Muscle layer of colon (tissue), 2 donors: ENCODE results near the gene DUS2.
A peak's percentile ranks its signal among the peaks of the same experiment; 100 is the strongest.

Experiments
- H3K27ac ChIP-seq: one replicate; pipeline ENCODE4 v1.7.0; 2013; ENCODE audit warnings: low read depth, mild to moderate bottlenecking, low read length, moderate library complexity
- H3K27me3 ChIP-seq, 2 donors: one replicate each; pipeline ENCODE4 v1.7.0; 2013; ENCODE audit warnings: low read length in 2 of 2, mild to moderate bottlenecking in 2 of 2; ENCODE audit not compliant: insufficient read depth in 2 of 2, control insufficient read depth in 1 of 2
- H3K36me3 ChIP-seq: one replicate; pipeline ENCODE4 v1.7.0; 2013; ENCODE audit warnings: mild to moderate bottlenecking, low read length; ENCODE audit not compliant: insufficient read depth
- H3K4me1 ChIP-seq: one replicate; pipeline ENCODE4 v1.7.0; 2013; ENCODE audit warnings: mild to moderate bottlenecking, low read length; ENCODE audit not compliant: insufficient read depth
- H3K4me3 ChIP-seq, 2 donors: one replicate each; pipeline ENCODE4 v1.7.0; 2013; ENCODE audit warnings: low read length in 2 of 2, low read depth in 1 of 2, mild to moderate bottlenecking in 1 of 2, moderate library complexity in 1 of 2
- H3K9ac ChIP-seq: one replicate; pipeline ENCODE4 v1.7.0; 2013; ENCODE audit warnings: low read length
- H3K9me3 ChIP-seq: one replicate; pipeline ENCODE4 v1.7.0; 2013; ENCODE audit warnings: mild to moderate bottlenecking, low read length
- donor health status: abdominal sarcoma.
- donor health status: Adenocarcinoma of cecum.

Gene DUS2

GRCh38 chr16:68022728-68023537, at the start of gene DUS2, which contains the start of gene DDX28:
DUS2 (plus strand) TSS chr16:68023284; CDS start chr16:68038024, 14,740 bp downstream.
DDX28 (minus strand) TSS chr16:68023232; CDS start chr16:68023202, 30 bp downstream.
- Histone ChIP-seq H3K27me3 (no peaks in the 10 kb centered on the region), H3K4me3 (peak within 1 kb of the TSS; percentile 43 to 72), H3K4me1 (peaks cover 25% of the 10 kb centered on the region), H3K36me3 (peaks cover 12% of the 10 kb centered on the region), H3K27ac (peak within 1 kb of the TSS; percentile 95), H3K9me3 (no peaks in the 10 kb centered on the region), H3K9ac (peak within 1 kb of the TSS; percentile 65)

GRCh38 chr16:67975321-67976105, 47.6 kb upstream of the DUS2 start:
- Histone ChIP-seq H3K27me3 (peaks cover 0 to 11% of the 10 kb centered on the region in 2 donors), H3K4me3 (no peak overlapping the region), H3K9me3 (no peaks in the 10 kb centered on the region), H3K9ac (no peak overlapping the region), H3K36me3 (no peaks in the 10 kb centered on the region), H3K27ac (no peak overlapping the region), H3K4me1 (no peaks in the 10 kb centered on the region)

- H3K9ac ChIP-seq = no peak overlapping the region
- H3K9me3 ChIP-seq = no peaks in the 10 kb centered on the region
- no peaks in the 10 kb centered on the region for H3K36me3 ChIP-seq
- H3K4me3 ChIP-seq = no peak overlapping the region
- peaks cover 0 to 11% of the 10 kb centered on the region in 2 donors for H3K27me3 ChIP-seq
- no peak overlapping the region for H3K27ac ChIP-seq
- no peaks in the 10 kb centered on the region for H3K4me1 ChIP-seq
Observed at GRCh38 chr16:67976205-67976604, 46.9 kb upstream of the DUS2 start.

- no peak overlapping the region for H3K9ac ChIP-seq
- no peaks in the 10 kb centered on the region for H3K4me1 ChIP-seq
- H3K9me3 ChIP-seq = no peaks in the 10 kb centered on the region
Observed at GRCh38 chr16:67977005-67977404, 46.1 kb upstream of the DUS2 start.

DNA sequence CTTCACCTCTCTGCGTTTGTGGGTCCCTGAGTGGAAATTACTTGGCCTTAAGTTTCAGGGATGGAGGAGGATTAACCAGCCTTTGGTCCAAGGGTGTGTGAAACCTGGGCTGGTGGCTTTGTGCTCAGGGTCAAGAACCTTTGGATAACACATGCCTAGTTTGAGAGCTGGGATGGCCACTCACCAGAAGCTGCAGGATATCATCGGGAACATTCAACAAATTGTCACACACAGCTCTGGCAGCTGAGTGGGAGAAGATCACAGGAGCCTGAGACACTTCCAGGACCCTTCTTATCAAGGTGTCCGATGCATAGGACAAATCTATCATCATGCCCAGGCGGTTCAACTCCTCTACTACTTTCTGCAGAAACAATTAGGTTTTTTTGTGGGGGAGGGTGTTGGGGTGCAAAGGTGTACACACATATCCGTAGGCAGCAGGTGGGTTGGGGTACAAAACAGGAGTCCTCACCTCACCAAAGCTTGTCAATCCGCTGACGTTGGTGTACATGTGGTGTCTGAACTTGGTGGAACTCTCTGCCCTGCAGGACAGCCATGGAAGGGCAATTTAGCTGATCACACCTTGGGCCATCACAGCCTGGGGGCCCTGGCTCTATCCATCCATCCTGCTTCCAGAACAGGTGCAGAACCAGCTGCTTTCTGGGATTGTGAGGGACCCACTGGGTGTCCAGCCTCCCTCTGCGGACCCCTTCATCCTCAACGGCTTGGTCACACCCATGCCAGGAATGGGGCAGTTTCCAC, 45.4 kb upstream of the DUS2 start:
- H3K9me3 ChIP-seq = no peaks in the 10 kb centered on the region
- H3K9ac ChIP-seq = no peak overlapping the region
- H3K4me3 ChIP-seq = no peak overlapping the region
- no peaks in the 10 kb centered on the region for H3K36me3 ChIP-seq
- no peak overlapping the region for H3K27ac ChIP-seq
- H3K27me3 ChIP-seq = peaks cover 0 to 11% of the 10 kb centered on the region in 2 donors
- H3K4me1 ChIP-seq = no peaks in the 10 kb centered on the region

More at GRCh38 chr16:67977005-67977404, 46.1 kb upstream of the DUS2 start:
- Histone ChIP-seq H3K27ac (no peak overlapping the region), H3K36me3 (no peaks in the 10 kb centered on the region), H3K27me3 (peaks cover 0 to 11% of the 10 kb centered on the region in 2 donors), H3K4me3 (no peak overlapping the region)

DNA sequence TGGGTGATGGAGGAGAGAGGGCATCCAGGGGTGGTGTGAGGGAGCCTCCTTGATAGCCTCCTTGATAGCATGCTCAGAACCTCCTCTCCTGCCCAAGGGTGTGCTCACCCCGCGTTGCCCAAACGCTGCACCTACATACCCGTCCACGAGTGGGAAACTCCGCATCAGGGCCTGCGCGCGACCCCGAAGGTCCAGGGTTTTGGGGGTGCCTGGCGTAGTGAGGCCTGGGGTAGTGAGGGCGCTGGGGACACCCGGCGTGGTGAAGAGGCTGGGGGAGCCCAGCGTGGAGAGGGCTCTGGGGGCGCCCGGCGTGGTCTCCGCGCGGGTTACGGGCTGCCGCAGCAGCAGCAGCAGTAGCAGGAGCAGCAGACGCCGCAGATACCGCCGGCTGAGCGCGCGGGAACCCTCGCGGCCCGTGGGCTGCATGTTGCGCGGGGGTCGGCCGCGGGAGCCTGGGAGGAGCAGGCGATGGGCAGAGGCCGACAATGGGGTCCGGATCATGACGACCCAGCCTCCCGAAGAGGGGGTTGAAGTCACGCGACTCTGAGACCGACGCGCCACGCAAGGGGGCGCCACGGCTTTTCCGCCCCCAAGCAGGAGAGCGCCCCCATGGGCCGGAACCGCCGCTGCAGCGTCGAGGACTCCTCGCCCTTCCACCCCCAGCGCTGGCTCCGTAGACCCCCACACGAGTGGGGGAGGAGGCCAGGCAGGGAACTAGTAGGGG, 43.0 kb upstream of the DUS2 start, which contains the start of gene DPEP3:
TSS of gene DPEP3 (minus strand) at position 545 of the 724 bp plus-strand sequence. CDS start at position 426, 119 bp downstream.
- Histone ChIP-seq H3K4me3 (no peak within 1 kb of the TSS), H3K27ac (no peak within 1 kb of the TSS), H3K4me1 (no peaks in the 10 kb centered on the region), H3K36me3 (no peaks in the 10 kb centered on the region), H3K27me3 (peaks cover 0 to 11% of the 10 kb centered on the region in 2 donors), H3K9me3 (no peaks in the 10 kb centered on the region), H3K9ac (no peak within 1 kb of the TSS)

DNA sequence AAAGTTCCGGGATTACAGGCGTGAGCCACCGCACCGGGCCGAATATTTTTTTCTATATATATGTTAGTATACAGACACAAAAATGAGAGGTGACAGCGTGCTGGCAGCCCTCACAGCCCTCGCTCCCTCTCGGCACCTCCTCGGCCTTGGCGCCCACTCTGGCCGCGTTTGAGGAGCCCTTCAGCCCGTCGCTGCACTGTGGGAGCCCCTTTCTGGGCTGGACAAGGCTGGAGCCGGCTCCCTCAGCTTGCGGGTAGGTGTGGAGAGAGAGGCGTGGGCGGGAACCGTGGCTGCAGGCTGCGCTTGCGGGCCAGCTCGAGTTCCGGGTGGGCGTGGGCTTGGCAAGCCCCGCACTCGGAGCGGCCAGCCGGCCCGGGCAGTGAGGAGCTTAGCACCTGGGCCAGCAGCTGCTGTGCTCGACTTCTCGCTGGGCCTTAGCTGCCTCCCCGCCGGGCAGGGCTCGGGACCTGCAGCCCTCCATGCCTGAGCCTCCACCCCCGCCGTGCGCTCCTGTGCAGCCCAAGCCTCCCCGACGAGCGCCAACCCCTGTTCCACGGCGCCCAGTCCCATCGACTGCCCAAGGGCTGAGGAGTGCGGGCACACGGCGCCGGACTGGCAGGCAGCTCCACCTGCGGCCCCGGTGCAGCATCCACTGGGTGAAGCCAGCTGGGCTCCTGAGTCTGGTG, 40.9 kb upstream of the DUS2 start:
- Histone ChIP-seq H3K27me3 (peaks cover 0 to 11% of the 10 kb centered on the region in 2 donors), H3K4me1 (no peaks in the 10 kb centered on the region), H3K36me3 (no peaks in the 10 kb centered on the region), H3K27ac (no peak overlapping the region), H3K9ac (no peak overlapping the region), H3K9me3 (no peaks in the 10 kb centered on the region), H3K4me3 (no peak overlapping the region)

DNA sequence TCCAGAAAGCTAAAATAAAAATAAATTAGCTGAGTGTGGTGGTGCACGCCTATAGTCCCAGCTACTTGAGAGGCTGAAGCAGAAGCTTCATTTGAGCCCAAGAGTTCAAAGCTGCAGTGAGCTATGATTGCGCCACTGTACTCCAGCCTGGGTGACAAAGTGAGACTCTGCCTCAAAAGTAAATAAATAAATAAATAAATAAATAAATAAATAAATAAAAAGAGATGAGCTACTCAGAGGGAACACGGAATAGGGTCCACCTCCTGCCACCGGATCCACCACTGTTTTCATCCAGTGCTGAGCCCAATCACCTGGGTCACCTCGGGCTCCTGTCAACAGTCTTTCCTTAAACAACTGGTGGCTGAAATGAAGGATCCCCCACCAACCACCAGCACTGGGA, 36.1 kb upstream of the DUS2 start:
- H3K4me1 ChIP-seq = no peaks in the 10 kb centered on the region
- no peak overlapping the region for H3K27ac ChIP-seq

GRCh38 chr16:67987460-67988160, 35.5 kb upstream of the DUS2 start:
- Histone ChIP-seq H3K4me3 (no peak overlapping the region), H3K36me3 (no peaks in the 10 kb centered on the region), H3K4me1 (no peaks in the 10 kb centered on the region), H3K27ac (no peak overlapping the region), H3K9ac (no peak overlapping the region), H3K9me3 (no peaks in the 10 kb centered on the region), H3K27me3 (no peaks in the 10 kb centered on the region)

More for the DNA sequence above, 36.1 kb upstream of the DUS2 start:
- Histone ChIP-seq H3K36me3 (no peaks in the 10 kb centered on the region), H3K27me3 (no peaks in the 10 kb centered on the region), H3K4me3 (no peak overlapping the region), H3K9ac (no peak overlapping the region), H3K9me3 (no peaks in the 10 kb centered on the region)

- Histone ChIP-seq H3K9ac (no peak overlapping the region), H3K36me3 (no peaks in the 10 kb centered on the region), H3K27me3 (no peaks in the 10 kb centered on the region), H3K4me3 (no peak overlapping the region), H3K4me1 (no peaks in the 10 kb centered on the region), H3K27ac (no peak overlapping the region), H3K9me3 (no peaks in the 10 kb centered on the region)
Observed at GRCh38 chr16:67988675-67989074, 34.4 kb upstream of the DUS2 start.
